HepG2 (cell line): ENCODE results near the gene ARHGEF4.

ENCODE experiments used
- CHD2 ChIP-seq: IDR thresholded peaks from 2 replicates; pipeline ENCODE4 v1.6.1; 2011; ENCODE audit warnings: low read depth, low read length, improper control_type of control experiment
- U2AF2 ChIP-seq: fragments of 200-400 bp; formaldehyde crosslinking; IDR thresholded peaks from 2 replicates; pipeline ENCODE4 v1.6.1; 2017; ENCODE audit warnings: low read depth, mild to moderate bottlenecking, low read length
- ZFY ChIP-seq: sonication (generic); formaldehyde crosslinking; IDR thresholded peaks from 2 replicates; pipeline ENCODE4 v1.4.0; 2020; ENCODE audit warnings: missing genetic modification reagents
- TF ChIP-seq, protein P1 (sequence below): sonication (generic); formaldehyde crosslinking; IDR thresholded peaks from 2 replicates; pipeline ENCODE4 v1.5.0; 2020; ENCODE audit warnings: mild to moderate bottlenecking, missing genetic modification reagents, moderate library complexity
- TF ChIP-seq, protein P2 (sequence below): sonication (generic); formaldehyde crosslinking; IDR thresholded peaks from 2 replicates; pipeline ENCODE4 v1.4.0; 2020; ENCODE audit warnings: missing genetic modification reagents

DNA sequence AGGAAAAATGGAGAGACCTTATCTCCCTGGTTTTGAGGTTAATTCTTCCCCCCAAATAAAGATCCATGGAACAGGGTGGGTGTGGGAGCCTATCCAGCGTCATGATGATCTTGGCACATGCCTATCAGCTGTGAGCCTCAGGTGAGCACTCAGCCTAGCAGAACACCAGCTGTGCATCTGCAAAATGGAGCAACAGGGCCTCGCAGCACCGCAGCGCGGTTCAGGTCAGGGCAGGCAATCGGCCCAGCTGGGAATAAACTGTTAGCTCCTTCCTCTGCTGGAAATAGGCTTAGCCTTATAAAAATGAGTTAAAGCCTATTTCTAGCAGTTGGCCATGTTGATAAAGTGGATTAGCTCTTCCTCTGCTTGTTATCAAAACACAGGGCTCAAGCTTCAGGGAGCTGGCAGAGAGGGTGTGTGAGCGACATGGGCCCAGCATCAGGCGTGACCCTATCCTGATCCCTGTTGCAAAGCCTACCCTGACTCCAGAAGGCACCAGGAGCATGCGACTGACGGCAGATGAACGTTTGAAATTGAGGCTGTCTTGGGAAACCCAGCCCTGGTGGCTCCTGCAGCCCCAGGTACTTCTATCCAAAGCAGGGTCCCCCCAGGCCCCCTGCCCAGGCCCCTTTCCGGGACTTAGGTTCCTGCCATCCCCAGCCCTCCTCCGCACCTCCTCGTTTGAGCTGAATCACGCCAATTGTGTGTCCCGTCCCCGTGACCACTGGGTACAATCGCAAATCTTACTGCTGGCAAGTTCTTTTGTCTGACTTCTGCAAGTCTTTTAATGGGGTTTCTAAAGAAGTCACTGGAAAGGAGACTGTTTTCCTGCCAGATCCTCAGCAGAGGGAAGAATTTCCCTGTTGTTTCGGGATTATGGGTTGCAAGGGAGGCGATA, 35.4 kb downstream of the ARHGEF4 start:
- no peak for TF ChIP-seq ZFY (CRISPR knock-in tag)
- no peak for TF ChIP-seq CHD2
- TF ChIP-seq, protein P1, sequence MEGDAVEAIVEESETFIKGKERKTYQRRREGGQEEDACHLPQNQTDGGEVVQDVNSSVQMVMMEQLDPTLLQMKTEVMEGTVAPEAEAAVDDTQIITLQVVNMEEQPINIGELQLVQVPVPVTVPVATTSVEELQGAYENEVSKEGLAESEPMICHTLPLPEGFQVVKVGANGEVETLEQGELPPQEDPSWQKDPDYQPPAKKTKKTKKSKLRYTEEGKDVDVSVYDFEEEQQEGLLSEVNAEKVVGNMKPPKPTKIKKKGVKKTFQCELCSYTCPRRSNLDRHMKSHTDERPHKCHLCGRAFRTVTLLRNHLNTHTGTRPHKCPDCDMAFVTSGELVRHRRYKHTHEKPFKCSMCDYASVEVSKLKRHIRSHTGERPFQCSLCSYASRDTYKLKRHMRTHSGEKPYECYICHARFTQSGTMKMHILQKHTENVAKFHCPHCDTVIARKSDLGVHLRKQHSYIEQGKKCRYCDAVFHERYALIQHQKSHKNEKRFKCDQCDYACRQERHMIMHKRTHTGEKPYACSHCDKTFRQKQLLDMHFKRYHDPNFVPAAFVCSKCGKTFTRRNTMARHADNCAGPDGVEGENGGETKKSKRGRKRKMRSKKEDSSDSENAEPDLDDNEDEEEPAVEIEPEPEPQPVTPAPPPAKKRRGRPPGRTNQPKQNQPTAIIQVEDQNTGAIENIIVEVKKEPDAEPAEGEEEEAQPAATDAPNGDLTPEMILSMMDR (CRISPR knock-in tag) = no peak
- no peak for TF ChIP-seq U2AF2
- TF ChIP-seq, protein P2, sequence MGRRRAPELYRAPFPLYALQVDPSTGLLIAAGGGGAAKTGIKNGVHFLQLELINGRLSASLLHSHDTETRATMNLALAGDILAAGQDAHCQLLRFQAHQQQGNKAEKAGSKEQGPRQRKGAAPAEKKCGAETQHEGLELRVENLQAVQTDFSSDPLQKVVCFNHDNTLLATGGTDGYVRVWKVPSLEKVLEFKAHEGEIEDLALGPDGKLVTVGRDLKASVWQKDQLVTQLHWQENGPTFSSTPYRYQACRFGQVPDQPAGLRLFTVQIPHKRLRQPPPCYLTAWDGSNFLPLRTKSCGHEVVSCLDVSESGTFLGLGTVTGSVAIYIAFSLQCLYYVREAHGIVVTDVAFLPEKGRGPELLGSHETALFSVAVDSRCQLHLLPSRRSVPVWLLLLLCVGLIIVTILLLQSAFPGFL = no peak
